GM19468 (cell line): ENCODE data around the gene LCN2.
A peak's percentile ranks its signal among the peaks of the same experiment; 100 is the strongest.
"Not testable (repeated sequence)": the region's sequence is repeated elsewhere in the genome, so short reads cannot be mapped to it uniquely, and the experiment has no call there.

Experiments
- ATAC-seq: cut with Tn5 transposase; IDR thresholded peaks from one replicate; pipeline ENCODE4 v1.9.1; 2021; ENCODE audit warnings: mild to moderate bottlenecking, moderate library complexity, moderate number of reproducible peaks; ENCODE audit not compliant: unreplicated experiment; ENCODE audit errors: extremely low read depth

LCN2 gene

GRCh38 chr9:128127568-128127989, 21.7 kb upstream of the LCN2 start, which contains the start of gene PTGES2:
TSS of gene PTGES2 (minus strand) at chr9:128127729. CDS start at chr9:128127717, 12 bp downstream.
- no peak for ATAC-seq

DNA sequence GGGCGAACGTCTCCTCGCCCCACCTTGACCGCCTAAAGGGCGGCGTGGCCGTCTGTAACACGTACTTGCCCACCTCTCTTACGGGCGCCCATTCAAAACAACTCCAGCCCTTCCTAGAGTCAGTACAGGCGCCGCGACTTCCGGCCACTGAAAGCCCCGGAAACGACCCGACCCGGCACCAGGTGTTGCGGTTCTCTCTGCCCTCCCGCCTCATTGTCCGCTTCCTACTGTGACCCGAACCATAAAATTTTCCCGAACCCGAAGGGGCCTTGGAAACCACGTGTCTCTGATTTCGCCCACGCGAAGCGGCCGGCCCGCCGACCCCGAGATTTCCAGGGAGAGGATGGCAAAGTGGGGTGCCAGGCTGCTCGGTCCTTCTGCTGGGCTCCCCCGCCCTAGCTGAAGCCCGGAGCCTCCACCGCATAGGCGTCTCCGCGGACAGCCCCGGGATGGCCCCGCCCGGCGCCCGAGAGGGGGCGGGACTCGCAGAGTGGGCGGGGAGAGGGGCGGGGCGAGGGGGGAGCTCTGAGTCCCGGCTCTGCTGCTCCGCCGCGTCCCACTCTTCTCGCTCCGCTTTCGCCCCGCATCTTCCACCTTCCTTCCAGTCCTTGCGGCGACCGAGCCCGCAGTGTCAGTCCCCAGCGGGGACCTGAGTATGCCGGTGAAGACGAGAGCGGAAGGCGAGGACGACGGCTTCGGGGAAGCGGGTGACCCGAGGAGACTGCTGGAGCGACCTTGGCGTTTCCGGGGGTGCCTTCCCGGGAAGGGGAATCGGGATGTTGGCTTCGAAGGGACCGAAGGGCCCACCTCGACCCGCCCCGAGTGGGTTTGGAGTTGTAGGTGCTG, 21.0 kb upstream of the LCN2 start:
- peak; percentile 28 for ATAC-seq

DNA sequence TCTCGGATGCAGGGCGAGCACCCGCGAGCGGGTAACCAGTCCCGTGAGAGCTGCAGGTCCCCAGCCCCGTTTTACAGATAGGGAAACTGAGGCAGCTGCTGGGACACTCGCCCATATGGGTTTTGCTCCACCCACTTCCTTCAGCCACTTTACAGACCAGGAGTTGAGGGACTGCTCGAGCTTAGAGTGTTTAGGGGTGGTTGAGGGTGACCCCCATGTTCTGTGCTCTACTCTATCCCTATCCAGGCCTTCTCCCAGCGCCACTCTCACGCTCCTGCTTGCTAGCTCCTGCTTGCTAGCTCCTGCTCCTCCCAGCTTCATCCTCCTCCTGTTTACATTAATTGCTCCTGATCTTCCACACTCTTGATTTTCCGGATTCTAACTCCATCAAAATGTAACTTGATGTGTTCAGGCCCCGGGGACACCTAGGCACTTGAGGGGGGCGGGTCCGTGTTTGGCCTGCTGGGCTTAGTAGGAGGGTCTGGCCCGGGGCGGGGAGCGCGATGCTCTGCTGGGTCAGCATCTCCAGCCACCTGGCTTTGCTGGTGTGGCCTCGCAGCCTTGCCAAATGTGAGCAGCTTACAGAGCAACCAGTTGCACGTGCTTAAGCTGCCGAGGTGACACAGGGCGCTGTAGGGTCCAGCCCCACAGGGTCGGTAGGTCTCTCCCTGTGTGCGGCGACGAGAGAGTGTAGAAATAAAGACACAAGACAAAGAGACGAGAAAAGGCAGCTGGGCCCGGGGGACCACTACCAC, 20.2 kb upstream of the LCN2 start:
- no peak for ATAC-seq

DNA sequence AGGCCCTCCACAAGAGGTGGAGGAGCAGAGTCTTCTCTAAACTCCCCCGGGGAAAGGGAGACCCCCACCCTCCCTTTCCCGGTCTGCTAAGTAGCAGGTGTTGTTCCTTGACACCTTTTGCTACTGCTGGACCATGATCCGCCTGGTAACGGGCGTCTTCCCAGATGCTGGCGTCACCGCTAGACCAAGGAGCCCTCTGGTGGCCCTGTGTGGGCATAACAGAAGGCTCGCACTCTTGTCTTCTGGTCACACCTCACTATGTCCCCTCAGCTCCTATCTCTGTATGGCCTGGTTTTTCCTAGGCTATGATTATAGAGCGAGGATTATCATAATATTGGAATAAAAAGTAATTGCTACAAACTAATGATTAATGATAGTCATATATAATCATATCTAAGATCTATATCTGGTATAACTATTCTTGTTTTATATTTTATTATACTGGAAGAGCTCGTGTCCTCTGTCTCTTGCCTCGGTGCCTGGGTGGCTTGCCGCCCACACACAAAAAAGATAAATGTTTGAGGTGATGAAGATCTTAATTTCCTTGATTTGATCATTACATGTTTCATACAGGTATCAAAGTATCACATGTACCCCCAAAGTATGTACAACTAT, 19.2 kb upstream of the LCN2 start:
- ATAC-seq, result not testable (repeated sequence)

GRCh38 chr9:128130651-128131050, 18.6 kb upstream of the LCN2 start:
- ATAC-seq, result not testable (repeated sequence)

DNA sequence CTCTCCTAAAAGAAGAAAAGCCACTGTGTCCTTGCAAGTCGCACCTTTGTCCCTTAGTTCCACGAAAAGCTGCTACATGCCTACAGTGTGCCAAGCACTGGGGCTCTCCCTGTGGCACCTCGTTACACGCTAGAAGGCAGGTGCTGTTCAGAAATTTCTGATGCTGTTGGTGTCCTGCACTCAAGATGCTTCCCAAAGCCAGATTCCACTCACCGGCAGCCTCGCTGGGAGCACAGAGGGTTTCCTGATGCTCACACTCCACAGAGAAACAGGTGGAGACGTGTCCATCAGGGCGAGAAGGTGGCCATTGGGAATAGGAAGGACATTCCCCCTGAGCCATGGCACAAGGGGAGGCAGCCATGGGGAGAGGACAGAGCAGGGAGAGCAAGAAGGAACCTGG, 17.9 kb upstream of the LCN2 start:
- not testable (repeated sequence) for ATAC-seq

GRCh38 chr9:128132139-128132538, 17.1 kb upstream of the LCN2 start:
- not testable (repeated sequence) for ATAC-seq

DNA sequence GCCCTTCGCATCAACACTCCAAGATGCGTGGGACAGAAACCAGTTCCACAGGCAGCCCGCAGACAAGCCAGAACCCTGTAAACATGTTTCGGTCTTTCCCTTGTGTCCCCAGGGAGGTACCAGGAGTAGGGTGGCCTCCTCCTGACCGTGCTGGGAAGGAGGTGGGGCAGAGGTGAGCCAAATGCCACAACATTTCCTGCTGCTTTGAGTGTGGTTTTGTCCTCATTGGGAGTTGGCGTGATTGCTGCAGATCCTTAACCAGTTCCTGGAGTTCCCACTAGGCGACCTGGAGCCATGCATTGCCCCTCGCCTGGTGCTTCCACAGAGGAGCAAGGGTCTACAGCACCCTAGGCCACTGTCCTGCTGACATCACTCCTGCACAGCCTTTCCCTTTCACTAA, 13.7 kb upstream of the LCN2 start:
- not testable (repeated sequence) for ATAC-seq

DNA sequence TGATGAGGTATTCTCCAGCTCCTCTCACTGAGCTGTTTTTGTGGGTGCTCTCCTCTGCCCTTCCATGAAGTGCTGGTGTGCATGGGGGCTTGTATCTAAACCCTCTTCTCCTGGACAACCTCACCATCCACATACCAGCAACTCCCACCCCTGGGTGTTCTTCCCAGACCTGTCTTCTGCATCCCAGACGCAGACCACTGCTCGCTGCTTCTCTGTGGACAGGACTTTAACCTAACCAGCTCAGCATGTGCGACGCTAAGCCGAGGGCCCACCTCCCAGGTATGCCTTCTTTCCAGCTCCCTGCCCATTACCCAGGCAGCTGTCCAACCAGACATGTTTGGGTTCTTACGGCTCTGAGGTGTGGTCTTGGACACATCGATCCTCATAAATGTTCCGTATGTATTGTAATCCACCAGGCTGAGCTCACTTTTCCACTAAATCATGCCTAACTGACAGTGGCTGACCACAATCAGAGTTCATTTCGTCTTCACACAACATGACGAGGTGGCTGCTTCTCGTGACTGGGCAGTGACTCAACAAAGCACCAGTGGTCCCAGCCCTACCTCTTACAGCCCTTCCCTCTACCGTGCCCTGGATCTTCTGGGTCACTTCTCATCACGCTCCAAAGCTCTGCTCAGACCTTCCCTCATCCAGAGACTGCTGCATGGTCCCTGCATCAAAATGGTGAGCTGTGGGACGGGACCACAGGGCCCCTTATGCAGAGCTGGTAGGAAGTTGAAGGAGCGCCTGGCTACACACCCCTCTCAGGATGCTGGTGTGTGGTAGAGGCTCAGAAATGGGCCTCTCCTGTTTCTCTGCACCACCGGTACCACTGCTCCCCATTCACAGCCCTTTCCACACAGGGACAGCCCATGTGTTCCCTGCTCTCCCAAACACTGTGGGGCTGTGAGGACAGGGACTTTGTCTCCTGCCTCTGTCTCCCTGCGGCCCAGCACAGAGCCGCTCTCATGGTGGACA, 12.1 kb upstream of the LCN2 start:
- no peak for ATAC-seq

- no peak for ATAC-seq
Observed at GRCh38 chr9:128138001-128138400, 11.3 kb upstream of the LCN2 start.

- no peak for ATAC-seq
Observed at GRCh38 chr9:128139621-128140020, 9.6 kb upstream of the LCN2 start.

- no peak for ATAC-seq
Observed at GRCh38 chr9:128141604-128142003, 7.6 kb upstream of the LCN2 start.

DNA sequence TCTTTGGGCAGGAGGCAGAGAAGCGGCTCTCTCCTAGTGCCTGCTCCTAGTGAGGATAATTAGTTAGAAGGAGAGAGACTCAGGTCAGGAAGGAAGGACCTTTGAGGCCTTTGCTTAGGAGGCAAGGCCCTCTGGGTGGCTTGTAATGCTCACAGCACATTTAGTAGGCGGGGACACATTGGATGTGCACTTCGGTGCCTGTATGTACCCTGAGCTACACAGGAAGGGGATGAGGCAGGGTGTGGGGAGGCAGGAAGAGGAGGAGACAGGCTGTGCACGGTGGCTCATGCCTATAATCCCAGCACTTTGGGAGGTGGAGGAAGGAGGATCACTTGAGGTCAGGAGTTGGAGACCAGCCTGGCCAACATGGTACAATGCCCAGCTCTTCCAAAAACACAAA, 7.2 kb upstream of the LCN2 start:
- ATAC-seq, result no peak

DNA sequence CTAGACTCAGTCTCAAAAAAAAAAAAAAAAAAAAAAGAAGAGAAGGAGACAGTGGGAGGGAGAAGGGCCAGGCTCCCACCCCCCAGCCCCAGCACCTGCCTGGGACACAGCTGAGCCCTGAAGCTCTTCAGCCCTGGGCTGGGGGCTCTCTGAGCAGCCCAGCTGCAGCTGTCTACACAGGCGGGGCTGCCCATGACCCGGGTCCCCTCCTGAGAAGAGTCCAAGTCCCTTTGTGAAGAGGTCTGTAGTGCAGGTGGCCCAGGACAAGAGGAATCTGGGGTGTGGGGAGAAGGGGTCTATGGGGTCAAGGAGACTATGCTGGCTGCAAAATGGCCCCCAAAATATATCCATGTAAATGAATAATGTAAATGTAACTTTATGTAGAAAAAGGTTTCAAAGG, 6.7 kb upstream of the LCN2 start:
- ATAC-seq, result no peak

DNA sequence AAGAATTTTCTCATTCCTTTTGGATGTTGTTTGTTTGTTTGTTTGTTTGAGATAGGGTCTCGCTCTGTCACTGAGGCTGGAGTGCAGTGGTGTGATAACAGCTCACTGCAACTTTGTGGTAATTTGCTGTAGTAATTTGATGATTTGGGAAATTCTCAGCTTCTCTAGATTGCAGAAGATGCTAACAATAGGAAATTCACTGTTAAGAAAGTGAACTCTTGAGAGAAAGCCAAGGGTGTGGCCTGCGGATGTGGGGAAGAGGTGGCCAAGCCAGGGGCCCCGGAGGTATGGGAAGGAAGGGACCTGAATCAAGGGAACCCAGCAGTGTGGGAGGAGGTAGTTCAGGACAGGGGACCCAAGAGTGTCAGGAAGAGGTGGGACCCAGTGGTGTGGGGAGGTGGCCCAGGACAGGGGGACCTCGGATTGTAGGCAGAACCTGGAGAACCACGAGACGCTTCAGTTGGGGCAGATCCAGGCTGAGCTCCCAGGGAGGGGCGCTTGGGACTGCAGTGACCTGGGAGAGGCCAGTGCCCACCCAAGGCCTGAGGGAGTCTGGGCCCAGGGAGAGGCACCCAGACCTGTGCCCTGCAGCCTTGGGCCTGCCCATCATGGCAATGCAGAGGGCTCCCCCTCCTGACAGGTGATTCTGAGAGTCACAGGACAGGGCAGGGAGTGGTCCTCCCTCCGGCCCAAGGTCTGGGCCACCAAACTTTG, 5.6 kb upstream of the LCN2 start:
- ATAC-seq, result no peak

- ATAC-seq, result no peak
Observed at GRCh38 chr9:128144239-128145181, 4.7 kb upstream of the LCN2 start.

GRCh38 chr9:128145536-128145935, 3.7 kb upstream of the LCN2 start:
- ATAC-seq, result no peak

- no peak for ATAC-seq
Observed at GRCh38 chr9:128145951-128146351, 3.3 kb upstream of the LCN2 start.
